ENCODE data around the gene TTC9B. TPM values are rescaled to one million over a fixed set of nuclear protein-coding genes. Genes with fewer than 3 reads are reported as not detected.

The TTC9B gene
- total RNA-seq, 1 experiment from 2014 or later, result not detected

- no peak overlapping the region for H3K27ac Mint-ChIP-seq
- DNase-seq (ENCODE audit: low spot score), result no peak
- ChIA-PET POLR2A (no interaction called here), CTCF (interaction anchor here (0.7 to 1.8 kb wide), 6 partner anchors 9 to 96 kb away, joined by 3 to 5 read pairs (median 4); partner anchors contain the start of gene CCNP)
- no peak for ATAC-seq
- H3K4me3 Mint-ChIP-seq, result no peak overlapping the region
- peaks cover 16% of the 10 kb centered on the region for H3K4me1 Mint-ChIP-seq
- H3K27me3 Mint-ChIP-seq (ENCODE audit: low read depth), result no peaks in the 10 kb centered on the region
- peaks cover 24% of the 10 kb centered on the region; the same call in 1 of the 2 replicates for H3K36me3 Mint-ChIP-seq
- TF ChIP-seq, protein P1, sequence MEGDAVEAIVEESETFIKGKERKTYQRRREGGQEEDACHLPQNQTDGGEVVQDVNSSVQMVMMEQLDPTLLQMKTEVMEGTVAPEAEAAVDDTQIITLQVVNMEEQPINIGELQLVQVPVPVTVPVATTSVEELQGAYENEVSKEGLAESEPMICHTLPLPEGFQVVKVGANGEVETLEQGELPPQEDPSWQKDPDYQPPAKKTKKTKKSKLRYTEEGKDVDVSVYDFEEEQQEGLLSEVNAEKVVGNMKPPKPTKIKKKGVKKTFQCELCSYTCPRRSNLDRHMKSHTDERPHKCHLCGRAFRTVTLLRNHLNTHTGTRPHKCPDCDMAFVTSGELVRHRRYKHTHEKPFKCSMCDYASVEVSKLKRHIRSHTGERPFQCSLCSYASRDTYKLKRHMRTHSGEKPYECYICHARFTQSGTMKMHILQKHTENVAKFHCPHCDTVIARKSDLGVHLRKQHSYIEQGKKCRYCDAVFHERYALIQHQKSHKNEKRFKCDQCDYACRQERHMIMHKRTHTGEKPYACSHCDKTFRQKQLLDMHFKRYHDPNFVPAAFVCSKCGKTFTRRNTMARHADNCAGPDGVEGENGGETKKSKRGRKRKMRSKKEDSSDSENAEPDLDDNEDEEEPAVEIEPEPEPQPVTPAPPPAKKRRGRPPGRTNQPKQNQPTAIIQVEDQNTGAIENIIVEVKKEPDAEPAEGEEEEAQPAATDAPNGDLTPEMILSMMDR (IDR thresholded peaks at IDR 0.05), result 0 out of 2 replicates have a peak, but pooled peaks have one; percentile 6
- no peak for TF ChIP-seq CREB1 (CRISPR knock-in tag; IDR thresholded peaks at IDR 0.05)
- TF ChIP-seq ZNF219 (CRISPR knock-in tag; IDR thresholded peaks at IDR 0.05; ENCODE audit: borderline replicate concordance), result no peak
- no peak for TF ChIP-seq ZNF396 (CRISPR knock-in tag; IDR thresholded peaks at IDR 0.05; ENCODE audit: borderline replicate concordance)
- no peaks in the 10 kb centered on the region for H3K9me3 Mint-ChIP-seq
Measured at GRCh38 chr19:40236026-40236355, 17.8 kb upstream of the TTC9B start.

- ATAC-seq (peak; percentile 61), DNase-seq (ENCODE audit: low spot score) (peak; percentile 56)
- Mint-ChIP-seq H3K27ac (no peak overlapping the region), H3K4me1 (peaks cover 21% of the 10 kb centered on the region), H3K27me3 (ENCODE audit: low read depth) (no peaks in the 10 kb centered on the region), H3K9me3 (no peaks in the 10 kb centered on the region), H3K4me3 (no peak overlapping the region), H3K36me3 (peaks cover 22% of the 10 kb centered on the region; the same call in 1 of the 2 replicates)
- CTCF ChIA-PET, result interaction anchor here (0.7 to 1.8 kb wide), 9 partner anchors 9 to 96 kb away, joined by 3 to 6 read pairs (median 4); partner anchors contain the start of genes CCNP and TTC9B
- POLR2A ChIA-PET, result no interaction called here
- TF ChIP-seq NR1H2 (CRISPR knock-in tag; IDR thresholded peaks at IDR 0.05) (no peak), TP53 (CRISPR knock-in tag; IDR thresholded peaks at IDR 0.05) (no peak)
- TF ChIP-seq, protein P1 (IDR thresholded peaks at IDR 0.05), result peak; percentile 32; the same call in 1 of the 2 replicates
Measured at GRCh38 chr19:40235238-40236025, 17.2 kb upstream of the TTC9B start.

DNA sequence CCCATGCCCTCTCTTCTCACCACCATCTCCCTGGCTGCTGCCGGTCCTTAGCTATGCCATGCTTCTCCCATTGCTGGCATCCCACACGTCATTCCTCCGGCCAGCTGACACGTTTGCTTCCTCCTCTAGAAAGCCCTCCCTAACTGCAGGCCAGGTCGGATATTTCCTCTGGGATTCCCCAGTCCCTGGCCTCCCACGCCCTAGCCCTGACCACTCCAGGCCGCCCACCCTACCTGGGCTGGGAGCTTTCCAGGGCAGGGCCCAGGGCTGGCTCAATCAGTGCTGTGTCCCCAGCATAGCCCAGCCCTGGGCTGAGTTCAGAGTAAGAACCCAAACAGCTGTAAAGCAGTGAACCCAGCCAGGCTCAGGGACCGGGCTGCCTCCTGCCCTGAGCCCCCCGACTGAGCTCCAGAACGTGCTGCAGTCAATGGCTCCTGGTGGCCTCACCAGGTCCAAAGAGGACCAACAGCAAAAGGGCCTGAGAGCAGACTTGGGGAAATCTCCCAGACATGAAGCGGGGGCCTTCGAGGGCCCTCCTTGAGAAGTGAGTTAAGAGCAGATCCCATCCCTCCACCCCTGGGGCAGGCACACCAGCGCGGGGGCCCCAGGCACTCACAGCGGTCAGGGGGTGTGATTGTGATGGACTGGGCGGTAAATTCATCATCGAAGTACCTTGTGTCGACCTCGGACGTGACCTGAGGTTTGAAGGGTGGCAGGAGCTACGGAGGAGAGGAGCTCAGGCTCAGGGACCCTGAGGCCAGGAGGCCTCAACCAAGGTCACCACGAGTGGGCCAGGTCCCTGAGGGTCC lies 16.4 kb upstream of the TTC9B start:
- H3K27ac Mint-ChIP-seq, result no peak overlapping the region; the same call in 1 of the 2 replicates
- CTCF ChIA-PET, result interaction anchor here (1.3 to 1.5 kb wide), 3 partner anchors 11 to 18 kb away, joined by 4 to 6 read pairs (median 5); partner anchors contain the start of gene TTC9B
- TF ChIP-seq, protein P2, sequence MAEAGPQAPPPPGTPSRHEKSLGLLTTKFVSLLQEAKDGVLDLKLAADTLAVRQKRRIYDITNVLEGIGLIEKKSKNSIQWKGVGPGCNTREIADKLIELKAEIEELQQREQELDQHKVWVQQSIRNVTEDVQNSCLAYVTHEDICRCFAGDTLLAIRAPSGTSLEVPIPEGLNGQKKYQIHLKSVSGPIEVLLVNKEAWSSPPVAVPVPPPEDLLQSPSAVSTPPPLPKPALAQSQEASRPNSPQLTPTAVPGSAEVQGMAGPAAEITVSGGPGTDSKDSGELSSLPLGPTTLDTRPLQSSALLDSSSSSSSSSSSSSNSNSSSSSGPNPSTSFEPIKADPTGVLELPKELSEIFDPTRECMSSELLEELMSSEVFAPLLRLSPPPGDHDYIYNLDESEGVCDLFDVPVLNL (CRISPR knock-in tag; IDR thresholded peaks at IDR 0.05; ENCODE audit: borderline replicate concordance, low read depth), result no peak
- TF ChIP-seq NR3C1 (CRISPR knock-in tag; conservative IDR thresholded peaks at IDR 0.05; ENCODE audit: low read depth) (no peak), ERG (CRISPR knock-in tag; IDR thresholded peaks at IDR 0.05) (no peak), ZNF425 (CRISPR knock-in tag; conservative IDR thresholded peaks at IDR 0.05) (no peak), FOXK1 (CRISPR knock-in tag; IDR thresholded peaks at IDR 0.05) (no peak), ZNF671 (CRISPR knock-in tag; IDR thresholded peaks at IDR 0.05) (no peak)
- TF ChIP-seq, protein P3, sequence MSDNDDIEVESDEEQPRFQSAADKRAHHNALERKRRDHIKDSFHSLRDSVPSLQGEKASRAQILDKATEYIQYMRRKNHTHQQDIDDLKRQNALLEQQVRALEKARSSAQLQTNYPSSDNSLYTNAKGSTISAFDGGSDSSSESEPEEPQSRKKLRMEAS (CRISPR knock-in tag; IDR thresholded peaks at IDR 0.05), result no peak
- TF ChIP-seq, protein P4, sequence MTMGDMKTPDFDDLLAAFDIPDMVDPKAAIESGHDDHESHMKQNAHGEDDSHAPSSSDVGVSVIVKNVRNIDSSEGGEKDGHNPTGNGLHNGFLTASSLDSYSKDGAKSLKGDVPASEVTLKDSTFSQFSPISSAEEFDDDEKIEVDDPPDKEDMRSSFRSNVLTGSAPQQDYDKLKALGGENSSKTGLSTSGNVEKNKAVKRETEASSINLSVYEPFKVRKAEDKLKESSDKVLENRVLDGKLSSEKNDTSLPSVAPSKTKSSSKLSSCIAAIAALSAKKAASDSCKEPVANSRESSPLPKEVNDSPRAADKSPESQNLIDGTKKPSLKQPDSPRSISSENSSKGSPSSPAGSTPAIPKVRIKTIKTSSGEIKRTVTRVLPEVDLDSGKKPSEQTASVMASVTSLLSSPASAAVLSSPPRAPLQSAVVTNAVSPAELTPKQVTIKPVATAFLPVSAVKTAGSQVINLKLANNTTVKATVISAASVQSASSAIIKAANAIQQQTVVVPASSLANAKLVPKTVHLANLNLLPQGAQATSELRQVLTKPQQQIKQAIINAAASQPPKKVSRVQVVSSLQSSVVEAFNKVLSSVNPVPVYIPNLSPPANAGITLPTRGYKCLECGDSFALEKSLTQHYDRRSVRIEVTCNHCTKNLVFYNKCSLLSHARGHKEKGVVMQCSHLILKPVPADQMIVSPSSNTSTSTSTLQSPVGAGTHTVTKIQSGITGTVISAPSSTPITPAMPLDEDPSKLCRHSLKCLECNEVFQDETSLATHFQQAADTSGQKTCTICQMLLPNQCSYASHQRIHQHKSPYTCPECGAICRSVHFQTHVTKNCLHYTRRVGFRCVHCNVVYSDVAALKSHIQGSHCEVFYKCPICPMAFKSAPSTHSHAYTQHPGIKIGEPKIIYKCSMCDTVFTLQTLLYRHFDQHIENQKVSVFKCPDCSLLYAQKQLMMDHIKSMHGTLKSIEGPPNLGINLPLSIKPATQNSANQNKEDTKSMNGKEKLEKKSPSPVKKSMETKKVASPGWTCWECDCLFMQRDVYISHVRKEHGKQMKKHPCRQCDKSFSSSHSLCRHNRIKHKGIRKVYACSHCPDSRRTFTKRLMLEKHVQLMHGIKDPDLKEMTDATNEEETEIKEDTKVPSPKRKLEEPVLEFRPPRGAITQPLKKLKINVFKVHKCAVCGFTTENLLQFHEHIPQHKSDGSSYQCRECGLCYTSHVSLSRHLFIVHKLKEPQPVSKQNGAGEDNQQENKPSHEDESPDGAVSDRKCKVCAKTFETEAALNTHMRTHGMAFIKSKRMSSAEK (CRISPR knock-in tag; IDR thresholded peaks at IDR 0.05; ENCODE audit: borderline replicate concordance), result no peak

More for the DNA sequence above, 16.4 kb upstream of the TTC9B start:
- no peak for ATAC-seq
- H3K36me3 Mint-ChIP-seq, result peaks cover 18% of the 10 kb centered on the region; the same call in 1 of the 2 replicates
- no peaks in the 10 kb centered on the region for H3K9me3 Mint-ChIP-seq
- no peak overlapping the region for H3K4me3 Mint-ChIP-seq
- POLR2A ChIA-PET, result no interaction called here
- H3K27me3 Mint-ChIP-seq (ENCODE audit: low read depth), result no peaks in the 10 kb centered on the region
- no peak for DNase-seq (ENCODE audit: low spot score)
- peaks cover 27% of the 10 kb centered on the region for H3K4me1 Mint-ChIP-seq
